Ramos (cell line): ENCODE results near the gene SH3BGRL2.

Experiments
- in situ Hi-C: fragments of 300-500 bp; cut with MboI; formaldehyde crosslinking; loops from one replicate; pipeline ENCODE4 v1.14.3; 2022; ENCODE audit warnings: low sequenced_read_pairs; ENCODE audit not compliant: unreplicated experiment

SH3BGRL2 gene

DNA sequence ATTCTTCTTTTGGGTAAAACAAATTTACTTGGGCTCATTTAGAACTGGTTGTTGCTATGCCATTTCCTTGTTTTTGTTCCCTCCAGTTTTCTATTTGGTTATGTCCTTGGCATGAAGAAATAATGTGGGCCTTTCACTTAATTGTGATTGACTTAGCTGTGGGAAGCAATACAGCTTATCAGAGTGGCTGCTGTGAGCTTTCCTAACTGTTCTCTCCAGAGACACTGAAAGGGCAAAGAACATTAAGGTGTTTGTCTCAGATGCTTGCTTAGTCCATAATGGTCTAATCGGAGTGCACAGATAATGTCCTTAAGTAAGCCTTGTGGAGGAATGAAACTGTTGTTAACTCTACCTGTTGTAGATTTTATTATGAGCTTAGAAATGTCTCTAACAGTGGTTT is 56.6 kb downstream of the SH3BGRL2 start:
- in situ Hi-C loops: no loop called here

DNA sequence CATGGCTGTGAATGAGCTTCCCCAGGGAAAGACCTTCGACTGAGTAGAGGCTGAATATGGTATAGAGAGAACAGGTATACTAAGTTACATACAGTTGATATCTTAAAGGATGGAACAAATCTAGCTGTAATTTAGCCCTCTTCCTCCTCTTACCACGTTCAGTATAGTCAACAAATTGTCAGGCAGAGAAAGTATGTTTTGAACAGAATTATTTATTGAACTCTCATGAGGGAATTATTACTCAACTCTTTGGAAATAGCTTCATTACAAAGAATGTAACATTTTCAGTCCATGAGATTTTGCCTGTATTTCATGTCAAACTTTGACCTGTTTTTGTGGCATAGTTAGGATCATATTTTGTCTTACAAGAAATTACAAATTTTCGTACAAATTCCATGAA is 63.0 kb downstream of the SH3BGRL2 start:
- in situ Hi-C loops: no loop called here

DNA sequence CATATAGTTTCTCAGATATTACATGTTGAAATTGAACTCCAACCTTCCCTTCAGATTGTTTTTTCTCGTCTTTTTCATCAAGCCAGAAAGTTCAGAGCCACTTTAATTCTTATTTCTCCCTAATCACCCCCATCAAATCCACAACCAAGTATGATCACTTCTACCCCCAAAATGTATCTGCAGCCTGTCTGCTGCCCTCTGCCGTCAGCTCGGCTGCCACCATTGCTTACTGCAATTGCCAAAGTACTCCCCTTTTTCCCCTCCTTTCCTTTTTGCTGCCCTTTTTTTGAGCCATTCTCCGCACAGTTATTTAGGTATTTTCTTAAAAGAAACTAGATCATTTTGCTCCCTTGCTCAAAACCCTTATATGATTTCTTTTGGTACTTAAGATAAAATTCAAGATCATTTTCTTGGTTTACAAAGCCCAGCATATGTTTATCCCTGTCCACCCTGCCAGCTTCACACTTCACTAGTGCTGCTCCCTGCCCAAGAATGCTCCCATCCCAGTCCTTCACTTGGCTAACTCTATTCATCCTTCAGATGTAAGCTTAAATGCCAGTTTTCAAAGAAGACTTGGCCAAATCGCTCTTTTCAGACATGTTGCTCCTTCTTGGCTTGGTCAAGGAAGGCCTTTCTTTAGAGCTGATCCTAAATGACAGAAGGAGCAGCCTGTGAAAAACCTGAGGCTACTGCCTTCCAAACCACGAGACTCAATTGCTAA is 63.7 kb downstream of the SH3BGRL2 start:
- in situ Hi-C loops: no loop called here

DNA sequence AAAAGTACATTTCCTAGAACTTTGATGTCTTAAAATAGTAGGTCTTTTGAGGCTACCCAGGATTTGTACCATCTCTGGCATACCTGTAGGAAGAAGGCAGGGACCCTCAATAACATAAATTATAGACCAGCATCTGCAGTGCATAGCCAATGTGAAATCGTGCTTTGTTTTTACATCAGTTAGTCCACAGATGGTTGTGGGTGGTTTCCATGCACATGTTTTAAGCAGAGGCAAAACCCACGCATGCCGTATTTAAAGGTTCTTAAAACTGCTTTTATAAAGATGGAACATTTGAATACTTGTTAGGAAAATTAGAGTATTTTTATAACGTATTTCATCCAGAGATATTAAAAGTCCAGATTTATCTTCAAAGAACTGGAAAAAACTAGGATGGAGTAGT is 66.3 kb downstream of the SH3BGRL2 start:
- in situ Hi-C loops: no loop called here

DNA sequence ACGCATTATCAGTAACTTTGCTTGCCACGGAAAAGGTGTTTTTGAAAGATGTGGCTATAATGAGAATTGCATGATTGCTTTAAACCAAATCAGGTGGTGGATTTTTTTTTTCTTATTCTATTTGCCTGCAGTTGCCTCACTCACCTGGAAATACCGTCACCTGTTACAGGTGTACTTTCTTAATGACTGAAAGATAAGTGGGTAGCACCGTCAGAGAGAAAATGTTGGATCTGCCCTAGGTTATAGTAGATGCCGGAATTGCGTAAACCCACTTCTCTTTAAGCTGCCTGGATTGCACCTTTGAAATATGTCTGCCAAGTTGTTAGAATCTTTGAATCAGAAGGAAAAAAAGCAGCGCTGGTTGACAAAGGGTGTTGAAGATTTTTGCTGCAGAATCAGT is 68.5 kb downstream of the SH3BGRL2 start:
- in situ Hi-C loops: no loop called here

DNA sequence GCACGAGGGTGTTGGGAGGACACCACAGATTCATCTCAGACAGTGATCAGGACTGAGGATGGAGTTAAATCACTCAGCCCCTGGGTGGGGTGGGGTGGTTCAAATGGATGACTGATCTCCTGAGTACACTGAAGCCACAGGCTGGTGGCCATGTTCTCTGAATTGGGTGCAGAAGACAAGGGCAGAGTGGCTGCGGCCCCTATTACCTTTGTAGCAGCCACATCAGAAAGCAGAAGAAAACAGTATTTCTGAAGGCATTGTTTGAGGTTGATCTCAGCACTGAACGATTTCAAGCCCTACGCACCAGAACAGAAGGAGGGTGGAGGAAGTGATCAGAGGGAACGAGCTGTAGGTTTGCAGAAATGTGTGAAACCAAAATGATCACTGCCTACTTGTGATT is 71.6 kb downstream of the SH3BGRL2 start:
- in situ Hi-C loops: no loop called here

DNA sequence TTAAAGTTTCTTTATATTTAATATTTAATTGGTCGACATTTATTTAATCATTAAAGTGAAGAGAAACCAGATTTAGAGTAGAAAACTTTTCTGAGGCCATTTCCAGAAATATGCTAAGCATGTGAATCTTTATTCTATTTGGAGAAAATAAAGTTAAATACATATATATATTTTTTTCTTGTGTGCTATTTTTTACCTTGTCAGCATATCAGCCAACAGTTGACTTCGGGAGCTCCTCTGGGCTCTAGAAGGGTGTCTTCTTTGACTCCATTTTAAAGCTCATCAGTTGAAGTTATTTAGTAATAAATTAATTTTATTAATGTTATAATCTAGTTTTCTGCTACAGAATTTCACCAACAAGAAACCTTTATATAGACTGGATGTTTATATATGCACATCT is 73.1 kb downstream of the SH3BGRL2 start:
- in situ Hi-C loops: no loop called here

DNA sequence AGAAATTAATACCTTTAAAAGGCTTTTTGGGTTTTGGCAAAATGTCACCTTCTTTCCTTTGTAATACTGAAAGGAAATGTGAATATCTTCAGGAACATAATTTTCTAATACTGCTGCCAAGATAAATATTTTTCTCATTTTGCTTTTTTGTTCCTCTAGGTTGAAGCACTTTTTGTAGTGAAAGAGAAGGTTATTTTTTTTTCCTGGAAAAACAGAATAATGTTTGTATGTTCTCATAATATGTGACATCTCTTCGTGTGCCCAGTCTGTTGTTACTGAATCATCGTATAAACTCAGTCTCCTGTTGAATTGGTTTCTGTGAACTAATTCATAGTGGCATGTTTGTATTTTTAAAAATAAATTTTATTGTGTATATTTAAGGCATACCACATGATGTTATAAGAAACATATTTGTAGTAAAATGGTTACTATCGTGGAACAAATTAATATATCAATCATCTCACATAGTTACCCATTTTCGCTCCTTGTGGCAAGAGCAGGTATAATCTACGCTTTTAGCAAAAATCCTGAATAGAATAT is 74.4 kb downstream of the SH3BGRL2 start:
- in situ Hi-C loops: no loop called here

DNA sequence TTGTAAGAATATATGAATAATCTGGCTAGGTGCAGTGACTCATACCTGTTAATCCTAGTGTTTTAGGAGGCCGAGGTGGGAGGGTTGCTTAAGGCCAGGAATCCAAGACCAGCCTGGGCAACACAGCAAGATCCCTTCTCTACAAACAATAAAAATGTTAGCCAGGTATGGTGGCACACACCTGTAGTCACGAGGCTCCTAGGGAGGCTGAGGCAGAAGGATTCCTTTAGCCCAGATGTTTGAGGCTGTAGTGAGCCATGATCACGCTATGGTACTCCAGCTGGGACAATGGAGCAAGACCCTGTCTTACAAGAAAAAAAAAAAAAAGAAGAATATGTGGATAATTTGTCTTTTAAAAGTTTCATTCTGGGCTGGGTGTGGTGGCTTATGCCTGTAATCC is 75.4 kb downstream of the SH3BGRL2 start:
- in situ Hi-C loops: no loop called here

DNA sequence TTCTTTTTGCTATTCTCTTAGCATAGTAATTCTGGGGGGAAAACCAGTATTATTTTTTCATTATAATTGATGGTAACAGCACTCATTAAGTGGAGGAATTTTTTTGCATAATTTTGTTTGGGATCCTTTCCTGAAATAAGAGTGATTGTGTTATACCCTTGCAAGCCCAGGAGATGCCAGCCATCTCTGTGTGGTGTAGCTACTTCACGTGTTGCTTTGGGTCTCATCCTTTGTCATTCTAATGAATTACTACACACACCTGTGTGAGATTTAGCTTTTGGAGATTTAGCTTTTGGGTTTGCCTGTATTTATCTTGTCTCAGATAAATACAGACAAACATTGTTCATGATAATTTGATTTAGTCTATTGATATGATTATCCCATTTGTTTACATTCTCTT is 76.5 kb downstream of the SH3BGRL2 start:
- in situ Hi-C loops: no loop called here

DNA sequence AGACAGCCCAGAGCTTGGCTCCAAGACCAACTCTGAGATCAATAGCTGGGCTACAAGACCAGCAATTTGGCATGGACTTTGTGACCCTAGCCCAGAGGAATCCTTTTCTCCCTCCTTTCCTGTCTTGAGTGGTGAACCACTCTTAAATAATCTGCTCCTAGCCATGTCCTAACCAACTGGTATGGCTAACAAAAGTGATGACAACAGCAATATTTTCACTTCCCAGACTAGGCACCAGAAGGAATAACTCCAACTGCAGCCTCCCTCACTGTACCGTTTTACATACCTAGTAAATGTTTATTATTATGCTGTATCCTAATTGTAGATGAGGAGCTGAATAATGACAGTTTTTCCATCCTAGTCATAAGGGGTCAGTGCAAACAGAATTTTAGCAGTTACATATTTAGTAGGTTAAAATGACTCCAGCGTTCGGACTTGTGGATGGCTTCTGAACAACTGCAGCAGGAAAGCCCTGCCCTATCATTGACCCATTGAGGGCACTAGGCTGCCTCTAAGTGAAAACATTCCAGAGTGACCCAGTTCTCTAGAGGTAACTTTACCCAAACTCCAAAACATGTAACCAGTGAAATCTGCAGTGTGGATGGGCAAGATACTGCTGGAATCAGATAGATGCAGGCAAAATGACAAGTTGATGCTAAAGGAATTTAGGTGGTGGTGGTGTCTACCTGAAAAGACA is 77.1 kb downstream of the SH3BGRL2 start:
- in situ Hi-C loops: no loop called here

DNA sequence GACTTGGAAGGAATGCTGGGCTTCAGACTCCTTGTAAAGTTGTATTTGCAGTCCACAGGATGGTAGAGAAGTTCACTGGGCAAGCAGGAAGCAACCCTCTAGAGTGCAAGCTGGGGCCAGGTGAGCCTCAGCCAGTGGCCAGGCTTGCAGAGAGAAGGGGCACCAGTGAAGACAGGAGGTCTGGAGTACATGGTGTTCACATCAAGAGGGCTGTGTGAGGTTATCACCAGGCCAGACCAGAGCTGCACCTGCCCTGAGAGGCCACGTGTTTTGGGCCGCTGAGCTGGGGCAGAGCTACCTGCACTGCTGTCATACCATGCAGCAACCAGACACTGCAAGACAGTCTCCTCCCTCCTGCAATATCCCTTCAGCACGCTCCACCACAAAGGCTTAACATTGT is 79.0 kb downstream of the SH3BGRL2 start:
- in situ Hi-C loops: no loop called here

DNA sequence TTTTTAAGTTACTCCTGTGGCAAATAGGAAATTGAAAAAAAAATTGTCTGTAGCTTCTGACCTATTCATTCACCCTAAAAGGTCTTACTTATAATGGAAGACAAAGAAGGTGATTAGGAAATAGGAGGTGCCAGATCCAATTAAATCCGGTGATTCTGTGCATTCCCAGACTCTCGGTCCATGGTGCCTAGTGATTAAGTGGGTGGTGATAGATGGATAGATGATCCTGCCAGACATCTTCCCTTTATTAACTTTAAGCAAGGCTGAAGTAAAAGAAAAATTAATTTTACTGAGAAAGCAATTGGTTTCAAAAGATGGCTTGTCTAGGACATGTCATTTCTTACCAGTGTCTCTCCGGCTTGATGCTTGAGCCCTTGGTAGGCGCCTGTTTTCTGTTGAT is 80.0 kb downstream of the SH3BGRL2 start:
- in situ Hi-C loops: no loop called here

DNA sequence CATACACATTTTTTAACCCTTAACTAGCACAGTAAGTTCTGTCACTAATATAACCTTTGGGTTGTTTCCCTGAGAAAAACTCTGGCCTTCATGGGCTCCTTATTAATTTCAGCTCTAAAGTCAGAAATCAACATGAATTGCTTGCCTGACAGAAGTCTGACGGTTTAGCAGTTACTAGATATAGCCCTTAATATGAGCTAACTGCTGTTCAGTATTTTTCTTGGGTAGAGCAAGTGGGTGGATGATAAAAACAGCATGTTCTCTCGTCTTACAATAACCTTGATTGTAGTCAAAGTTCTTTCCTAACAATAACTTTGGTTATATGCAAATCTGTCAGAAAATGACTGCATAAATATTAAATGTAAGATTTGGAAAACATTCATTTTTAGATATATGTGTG is 81.0 kb downstream of the SH3BGRL2 start:
- in situ Hi-C loops: no loop called here

DNA sequence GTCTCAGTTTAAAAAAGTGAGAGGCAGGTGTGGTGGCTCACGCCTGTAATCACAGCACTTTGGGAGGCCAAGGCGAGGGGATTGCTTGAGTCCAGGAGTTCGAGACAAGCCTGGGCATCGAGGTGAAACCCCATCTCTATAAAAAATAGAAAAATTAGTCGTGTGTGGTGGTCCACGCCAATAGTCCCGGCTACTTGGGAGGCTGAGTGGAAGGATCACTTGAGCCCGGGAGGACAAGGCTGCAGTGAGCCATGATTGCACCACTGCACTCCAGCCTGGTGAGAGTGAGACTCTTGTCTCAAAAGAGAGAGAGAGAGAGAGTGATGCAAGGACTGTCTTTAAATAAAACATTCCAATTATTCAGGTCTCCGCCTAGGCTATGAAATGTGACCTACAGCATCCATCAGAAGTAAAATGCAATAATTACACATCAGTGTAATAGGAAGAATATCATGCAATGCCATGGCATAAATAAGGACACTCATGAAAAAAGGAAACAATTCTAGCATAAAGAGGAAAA is 81.5 kb downstream of the SH3BGRL2 start:
- in situ Hi-C loops: no loop called here

DNA sequence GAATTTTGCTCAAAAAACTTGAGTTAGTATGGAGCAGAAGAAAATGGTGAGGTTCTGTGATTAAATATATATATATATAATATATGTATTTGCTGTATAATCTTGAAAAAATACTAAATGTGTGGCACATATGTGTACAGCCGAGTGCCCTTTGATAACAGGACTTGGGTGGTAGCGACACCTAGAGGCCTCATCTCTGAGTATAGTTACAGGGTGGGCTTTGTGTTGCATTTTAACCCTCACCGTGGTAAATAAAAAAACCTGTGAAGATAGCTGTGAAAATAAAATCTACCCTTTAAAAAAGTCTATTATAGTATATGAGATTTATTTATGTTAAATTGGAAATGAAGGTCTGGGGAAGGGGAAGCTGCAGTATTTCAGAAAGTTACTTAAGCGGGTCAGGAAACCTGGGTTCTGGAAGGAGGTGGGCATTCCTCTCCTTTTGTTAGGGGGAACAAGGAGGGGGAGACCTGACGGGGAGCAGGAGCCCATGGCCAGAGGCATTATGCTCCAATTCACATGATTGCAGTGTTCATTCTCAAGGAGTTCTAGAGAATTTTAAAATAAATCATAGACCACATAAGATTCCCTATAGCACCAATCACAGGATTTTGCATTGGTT is 82.7 kb downstream of the SH3BGRL2 start:
- in situ Hi-C loops: no loop called here

DNA sequence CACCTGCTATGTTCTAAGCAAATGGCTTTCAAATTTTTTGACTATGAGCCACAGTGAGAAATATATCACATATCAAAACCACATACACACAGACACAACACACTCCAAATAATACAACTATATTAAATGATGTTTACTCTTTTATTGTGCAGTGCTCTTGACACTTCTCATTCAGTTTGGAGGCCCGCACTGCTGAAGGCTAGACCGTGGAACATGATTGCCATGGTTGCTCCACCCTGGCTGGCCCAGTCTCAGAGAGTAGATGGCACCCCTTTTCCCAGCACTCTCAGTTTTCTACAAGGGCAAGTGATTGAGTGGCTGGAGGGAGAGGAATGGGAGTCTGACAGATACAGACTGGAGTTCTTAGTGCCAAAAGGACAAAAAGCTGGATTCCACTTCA is 86.9 kb downstream of the SH3BGRL2 start:
- in situ Hi-C loops: no loop called here

DNA sequence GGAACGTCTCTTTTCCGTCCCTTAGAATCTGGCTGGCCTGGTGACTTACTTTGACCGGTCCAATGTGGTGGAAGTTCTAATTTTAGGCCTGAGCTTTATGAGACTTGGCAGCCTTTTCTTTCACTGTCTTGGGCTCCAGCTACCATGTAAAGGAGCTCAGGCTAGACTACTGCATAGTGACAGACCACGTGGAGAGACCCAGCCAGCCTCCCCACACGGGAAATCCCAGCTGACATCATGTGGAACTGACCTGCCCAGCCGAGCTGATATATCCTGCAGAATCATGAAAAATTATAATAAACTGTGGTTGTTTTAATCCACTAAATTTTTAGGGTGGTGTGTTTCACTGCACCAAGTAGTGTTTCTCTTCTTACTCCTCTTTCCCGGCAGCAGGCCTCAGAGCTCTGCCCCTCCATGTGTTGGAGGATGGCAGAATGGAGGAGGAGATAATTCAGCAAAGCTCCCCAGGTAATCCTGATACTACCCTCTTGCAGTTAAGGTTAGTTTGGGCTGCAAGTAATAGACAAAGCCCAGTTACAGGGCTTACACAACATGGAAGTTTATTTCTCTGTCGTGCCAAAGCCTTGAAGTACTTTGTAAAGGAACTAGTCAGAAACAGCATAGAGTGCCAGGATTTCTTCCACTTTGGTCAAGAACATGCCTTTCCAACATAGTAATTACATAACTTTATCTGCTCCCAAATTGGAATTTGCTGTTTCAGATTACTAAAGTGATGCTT is 87.5 kb downstream of the SH3BGRL2 start:
- in situ Hi-C loops: no loop called here

DNA sequence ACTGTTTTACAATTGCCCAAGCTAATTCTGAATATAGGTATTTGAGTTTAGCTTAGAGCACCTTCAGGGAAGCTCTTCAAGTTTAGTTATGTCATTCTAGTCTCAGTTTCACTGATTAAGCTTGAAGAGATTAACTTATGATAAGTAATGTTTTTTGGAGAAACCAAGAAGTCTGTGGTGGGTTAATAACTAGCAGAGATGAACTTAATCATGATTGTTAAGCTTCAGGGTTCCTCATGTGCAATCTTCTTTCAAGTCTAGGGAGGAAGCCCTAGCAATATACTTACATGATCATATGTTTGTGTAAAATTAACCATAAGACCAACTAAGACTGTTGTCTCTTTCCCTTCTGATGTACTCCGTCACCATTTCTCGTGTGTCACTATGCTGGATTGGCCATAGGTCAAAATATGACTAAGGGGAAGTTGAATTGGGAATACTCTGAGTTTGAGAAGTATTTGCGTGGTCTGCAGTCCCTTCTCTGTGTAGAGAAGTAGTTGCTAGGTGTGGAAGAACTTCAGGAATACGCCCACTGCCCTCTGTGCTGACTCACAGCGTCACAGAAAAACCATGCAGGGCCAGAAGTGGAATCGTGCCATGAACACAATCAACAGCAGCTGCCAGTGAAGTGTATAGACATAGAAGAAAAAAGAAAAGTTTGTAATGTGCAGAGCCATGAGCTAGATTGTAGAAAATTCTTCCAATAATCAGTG is 88.3 kb downstream of the SH3BGRL2 start:
- in situ Hi-C loops: no loop called here

DNA sequence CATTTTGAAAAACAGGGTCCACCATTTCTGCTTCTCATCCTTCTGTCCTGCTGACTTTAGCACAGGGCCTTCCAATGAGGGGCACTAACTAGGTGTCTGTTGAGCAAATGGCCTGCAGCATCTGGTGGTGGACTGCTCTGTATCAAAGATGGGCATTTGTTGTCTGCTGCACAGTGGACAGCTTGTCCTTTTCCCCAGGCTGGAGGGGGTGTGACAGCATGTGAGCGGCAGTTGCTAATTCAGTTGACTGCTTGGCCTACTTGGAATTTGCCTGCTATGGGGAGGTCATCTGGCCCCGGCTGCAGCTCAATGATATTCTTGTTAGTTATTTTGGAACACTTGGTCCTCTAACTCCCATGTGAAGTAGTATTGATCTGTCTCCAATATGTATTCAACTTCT is 93.7 kb downstream of the SH3BGRL2 start:
- in situ Hi-C loops: no loop called here
